Dermis microvascular lymphatic vessel endothelial cell (primary cell): ENCODE measurements around the gene ROCK2. TPM values are rescaled to one million over a fixed set of nuclear protein-coding genes. Genes with fewer than 3 reads are reported as not detected.
A peak's percentile ranks its signal among the peaks of the same experiment; 100 is the strongest.
"Not testable (repeated sequence)": the region's sequence is repeated elsewhere in the genome, so short reads cannot be mapped to it uniquely, and the experiment has no call there.

Experiments used
- DNase-seq, 2 donors: peaks; one replicate each; pipeline versions ENCODE4 v3.0.0 to v3.0.0-alpha.2; 2010; ENCODE audit warnings: low read depth in 2 of 2
- total RNA-seq: library from RNA; depleted of rRNA; stranded (reverse); fragments of >200 nt; gene quantifications from 2 replicates; pipeline ENCODE4 v1.2.1, GENCODE V29; 2014

The ROCK2 gene
- total RNA-seq, 1 donor from 2014 or later = 39.0 TPM

DNA sequence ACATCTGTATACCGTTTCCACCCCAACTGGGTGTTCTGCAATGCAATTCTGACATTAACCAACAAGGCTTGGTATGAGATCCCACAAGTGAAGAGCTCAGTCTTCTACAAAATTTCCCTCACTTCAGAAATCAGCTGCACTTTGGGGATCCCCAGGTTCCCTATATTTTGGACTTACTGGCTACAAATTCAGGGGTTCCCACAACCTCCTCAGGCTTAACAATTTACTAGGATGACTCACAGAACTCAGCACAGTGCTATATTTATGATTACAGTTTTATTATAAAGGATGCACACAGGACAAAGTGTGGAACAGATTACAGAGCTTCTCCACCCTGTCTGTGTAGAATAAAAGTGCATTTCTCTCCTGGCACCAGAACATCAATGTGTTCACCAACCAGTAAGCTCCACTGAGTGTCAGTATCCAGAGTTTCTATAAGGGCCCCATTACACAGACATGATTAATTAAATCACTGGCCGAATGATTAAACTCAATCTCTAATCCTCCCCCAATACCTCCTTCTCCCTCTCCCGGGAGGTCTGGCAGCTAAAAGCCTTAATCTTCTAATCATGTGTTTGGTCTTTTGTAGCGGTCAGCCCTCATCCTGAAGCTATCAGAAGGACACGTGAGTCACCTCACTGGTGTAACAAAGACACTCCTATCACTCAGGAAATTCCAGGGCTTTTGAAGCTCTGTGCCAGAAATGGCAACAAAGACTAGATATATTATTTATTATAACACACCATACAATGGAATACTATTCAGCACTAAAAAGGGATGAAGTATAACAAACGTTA lies 104.6 kb downstream of the ROCK2 start:
- peak; percentile 72 to 86 for DNase-seq

DNA sequence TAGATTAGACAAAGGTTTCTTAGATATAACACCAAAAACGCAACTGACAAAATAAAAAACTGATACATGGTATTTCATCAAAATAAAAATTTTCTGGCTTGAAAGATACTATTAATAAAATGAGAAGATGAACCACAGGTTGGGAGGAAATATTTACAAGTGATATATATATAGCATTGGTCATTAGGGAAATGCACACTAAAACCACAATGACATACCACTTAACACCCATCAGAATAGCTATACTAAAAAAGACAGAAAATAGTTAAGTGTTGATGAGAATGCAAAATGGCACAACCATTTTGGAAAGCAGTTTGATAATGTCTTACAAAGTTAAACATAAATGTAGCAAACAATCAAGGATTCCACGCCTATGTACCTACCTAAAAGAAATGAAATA lies 105.3 kb downstream of the ROCK2 start:
- no peak for DNase-seq

DNA sequence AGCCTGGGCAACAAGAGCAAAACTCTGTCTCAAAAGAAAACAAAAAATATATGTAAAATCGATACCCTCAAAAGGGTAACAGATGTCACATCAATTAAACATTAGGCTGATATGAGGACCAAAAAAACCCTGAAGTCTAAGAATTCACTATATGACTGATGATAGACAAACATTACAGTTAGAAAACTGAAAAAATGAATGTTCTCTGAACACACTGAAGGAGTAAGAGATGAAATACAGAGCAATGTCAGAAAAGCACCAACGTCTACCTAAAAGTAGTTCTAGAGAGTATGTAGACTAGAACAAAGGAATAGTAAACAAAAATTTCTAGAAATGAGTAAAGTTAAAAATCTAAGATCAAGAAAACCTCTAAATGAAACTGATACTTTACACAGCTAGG lies 107.3 kb downstream of the ROCK2 start:
- DNase-seq = no peak

DNA sequence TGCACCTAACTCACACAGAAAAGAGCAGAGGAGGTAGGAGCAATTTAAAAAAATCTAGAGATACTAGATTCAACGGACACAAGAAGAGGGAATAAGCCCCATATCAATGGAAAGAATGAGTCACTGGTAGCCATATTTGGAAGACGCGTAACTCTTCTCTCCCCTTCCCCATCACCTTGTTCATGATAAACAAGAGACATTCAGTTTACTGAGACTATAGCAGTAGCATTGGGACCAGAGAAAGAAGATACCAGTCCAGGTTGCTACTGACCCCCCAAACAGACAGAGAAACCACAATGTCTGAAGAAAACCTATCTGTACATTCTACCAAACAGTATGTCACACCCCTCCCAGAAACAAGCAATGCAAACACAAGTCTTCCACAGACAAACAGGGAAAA lies 108.1 kb downstream of the ROCK2 start:
- DNase-seq = peak in 1 of 2 donors; percentile 24

DNA sequence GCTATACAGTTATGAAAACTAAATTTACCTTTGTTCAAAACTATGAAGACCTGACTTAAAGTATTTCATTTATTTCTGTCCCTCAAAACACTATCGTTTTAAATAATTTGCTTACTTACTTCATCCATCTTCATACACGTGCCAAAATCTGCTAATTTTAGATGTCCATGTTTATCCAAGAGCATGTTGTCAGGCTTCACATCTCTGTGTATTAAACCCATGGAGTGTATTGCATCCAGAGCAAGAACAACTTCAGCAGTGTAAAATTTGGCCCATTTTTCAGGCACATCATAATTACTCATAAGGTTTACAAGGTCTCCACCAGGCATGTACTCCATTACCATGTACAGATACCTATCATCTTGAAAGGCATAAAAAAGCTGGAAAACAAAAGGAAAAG lies 108.9 kb downstream of the ROCK2 start:
- no peak for DNase-seq

DNA sequence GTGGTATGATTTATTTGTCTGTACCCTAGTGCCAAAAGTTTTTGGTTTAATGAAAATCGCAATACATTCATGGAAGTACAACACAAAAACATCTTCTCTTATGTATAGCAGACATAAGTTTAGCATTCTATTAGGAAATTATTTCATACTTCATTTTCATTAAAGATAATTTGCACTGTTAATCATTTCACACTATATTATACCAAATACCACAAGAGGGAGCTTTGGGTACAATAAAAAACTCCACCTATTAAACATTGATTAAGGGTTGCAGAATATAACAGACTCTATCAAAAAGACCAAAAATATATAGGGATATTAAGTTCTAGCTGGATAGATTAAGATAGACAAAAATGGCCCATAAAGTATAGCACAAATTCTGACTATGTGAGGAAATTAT lies 110.1 kb downstream of the ROCK2 start:
- DNase-seq = peak; percentile 25 to 40

DNA sequence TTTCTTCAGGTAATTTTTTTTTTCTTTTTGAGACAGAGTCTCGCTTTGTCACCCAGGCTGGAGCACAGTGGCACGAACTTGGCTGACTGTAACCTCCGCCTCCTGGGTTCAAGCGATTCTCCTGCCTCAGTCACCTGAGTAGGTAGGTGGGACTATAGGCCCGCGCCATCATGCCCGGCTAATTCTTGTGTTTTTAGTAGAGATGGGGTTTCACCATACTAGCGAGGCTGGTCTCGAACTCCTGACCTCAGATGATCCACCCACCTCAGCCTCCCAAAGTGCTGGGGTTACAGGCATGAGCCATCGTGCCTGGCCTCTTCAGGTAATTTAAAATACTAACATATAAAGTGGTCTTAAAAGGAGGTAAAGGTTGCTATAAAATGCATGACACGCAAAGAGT lies 113.2 kb downstream of the ROCK2 start:
- not testable (repeated sequence) for DNase-seq

DNA sequence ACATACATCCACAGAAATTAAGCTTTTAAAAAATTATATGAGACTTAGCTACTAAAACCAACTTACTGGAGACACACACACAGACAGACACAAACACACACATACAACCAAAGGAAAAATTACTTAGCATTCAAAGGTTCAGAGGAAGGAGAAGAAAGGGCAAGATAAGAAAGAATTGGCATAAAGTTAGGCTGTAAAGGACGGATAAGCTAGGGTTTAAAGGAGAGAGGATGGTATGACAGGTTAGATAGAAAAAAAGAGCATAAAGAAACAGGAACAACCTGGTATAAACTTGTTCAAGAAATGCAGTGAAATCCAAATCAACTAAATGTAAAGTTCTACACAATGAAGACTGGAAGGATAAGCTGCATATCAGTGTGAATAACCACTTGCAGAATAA lies 115.7 kb downstream of the ROCK2 start:
- DNase-seq = no peak

DNA sequence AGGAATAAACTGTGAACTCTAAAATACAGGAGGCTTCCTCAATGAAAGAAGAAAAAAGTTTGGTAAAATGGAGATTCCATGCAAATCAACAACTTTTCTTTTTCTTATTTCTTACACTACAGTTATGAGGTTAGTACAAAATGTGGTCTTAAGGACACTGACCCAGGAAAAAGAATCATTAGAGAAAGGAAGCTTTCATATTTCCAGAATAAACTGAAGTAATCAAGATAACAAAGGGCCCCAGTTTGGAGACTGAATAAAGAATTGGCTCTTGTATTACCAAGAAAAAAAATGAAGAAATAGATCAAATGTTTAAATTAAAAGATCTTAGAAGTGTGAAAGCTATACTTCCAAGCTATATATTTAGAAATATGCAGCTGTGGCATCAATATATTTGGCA lies 116.8 kb downstream of the ROCK2 start:
- no peak for DNase-seq

DNA sequence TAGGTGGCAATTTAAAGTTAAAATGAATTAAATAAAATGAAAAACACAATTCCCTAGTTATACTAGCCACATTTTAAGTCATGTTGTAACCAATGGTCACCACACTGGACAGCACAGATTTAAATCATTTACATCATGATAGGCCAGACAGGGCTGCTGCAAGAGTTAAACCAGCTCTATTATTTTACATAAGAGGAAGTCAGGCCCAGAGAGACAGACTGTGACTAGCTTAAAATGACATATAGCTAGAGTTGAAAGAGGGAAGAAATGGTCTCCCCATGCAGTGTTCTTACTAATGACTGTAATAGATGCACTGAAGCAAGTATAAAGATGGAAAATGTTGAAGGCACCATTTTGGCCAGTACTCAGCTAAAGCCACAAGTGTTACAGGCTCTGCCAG lies 119.5 kb downstream of the ROCK2 start:
- DNase-seq = no peak

DNA sequence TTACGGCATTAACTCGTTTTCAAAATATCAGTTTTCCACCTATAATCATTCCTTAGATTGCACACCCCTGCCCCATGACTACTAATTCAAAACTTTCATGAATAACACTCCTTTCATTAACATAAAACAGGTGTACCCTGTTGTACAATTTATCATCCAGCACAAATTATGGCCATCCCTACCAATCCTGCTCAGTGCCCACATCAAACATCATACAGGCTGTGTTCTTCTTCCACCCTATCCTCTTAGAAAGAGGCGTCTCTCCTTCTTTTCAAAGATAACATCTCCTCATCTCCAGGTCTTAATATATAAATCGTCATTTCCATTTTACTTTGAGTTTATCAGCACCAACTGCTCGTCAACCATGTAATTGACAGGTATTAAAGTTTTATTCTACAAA lies 121.6 kb downstream of the ROCK2 start:
- DNase-seq = no peak

DNA sequence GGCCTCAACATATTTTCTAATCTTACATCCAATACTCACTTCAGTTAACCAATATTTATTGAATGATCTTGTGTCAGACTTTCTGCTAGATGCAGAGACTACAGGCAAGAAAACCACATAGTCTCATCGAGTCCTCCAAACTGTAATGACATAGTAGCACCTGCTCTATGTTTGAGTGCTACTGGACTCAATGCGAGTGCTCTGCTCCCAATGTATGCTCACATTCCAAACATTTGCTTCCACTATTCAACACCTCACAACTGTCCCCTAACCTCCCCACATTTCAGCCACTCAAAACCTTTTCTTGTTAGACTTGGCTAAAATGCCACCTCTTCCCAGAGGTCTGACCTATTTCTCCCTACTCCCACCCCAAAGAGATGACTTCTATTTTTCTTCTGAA lies 124.0 kb downstream of the ROCK2 start:
- DNase-seq = no peak

DNA sequence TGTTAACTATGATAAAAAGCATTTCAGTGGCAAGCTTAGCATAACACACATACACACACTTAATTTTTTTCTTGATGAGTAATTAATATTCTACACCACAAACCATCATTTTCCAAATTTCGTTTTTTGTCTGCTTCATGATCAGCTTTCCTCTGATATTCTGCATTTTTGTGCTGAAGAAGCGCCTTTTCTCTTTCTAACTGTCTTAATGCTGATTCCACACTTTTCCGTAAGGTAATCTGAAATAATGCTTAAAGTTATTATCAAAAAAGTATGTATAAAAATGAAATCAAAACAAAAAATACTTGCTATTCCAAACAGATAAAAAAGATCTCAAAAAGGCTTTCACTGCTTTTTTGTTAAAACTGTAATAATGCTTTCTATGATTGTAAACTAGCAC lies 129.0 kb downstream of the ROCK2 start:
- DNase-seq = no peak

DNA sequence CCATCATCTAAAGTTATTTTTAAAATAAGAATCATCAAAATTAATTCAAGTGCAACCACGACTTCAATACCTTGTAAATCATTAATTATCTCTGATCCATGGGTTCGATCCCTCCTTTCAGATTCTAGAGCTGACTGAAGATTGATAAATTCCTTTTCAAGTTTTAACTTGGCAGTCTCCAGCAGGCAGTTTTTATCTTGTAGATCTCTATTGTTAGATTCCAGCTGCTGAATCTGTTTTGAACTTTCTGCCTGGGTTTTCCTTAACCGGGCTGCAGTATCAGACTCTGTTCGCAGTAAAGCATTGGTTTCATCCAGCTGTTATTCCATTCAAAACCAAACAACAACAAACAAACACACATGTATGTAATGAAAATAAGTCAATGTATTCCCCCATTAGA lies 129.7 kb downstream of the ROCK2 start:
- DNase-seq = no peak

DNA sequence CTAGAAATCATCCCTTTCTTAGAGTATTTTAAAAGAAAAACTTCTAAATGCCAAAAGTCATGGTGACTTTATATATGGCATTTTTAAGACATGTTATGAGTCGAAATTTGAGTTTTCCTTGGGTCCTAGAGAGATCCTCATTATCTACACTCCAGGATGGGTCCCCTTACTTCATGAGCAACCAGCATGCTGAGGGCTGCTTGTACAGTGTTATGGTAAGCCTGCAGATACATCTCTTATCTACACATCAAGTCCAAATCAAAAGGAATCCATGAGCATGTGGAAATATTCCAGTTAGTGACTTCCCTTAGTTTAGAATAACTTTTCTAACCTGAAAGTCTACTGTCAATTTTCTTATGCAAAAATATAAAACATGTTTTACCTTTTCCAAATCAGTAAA lies 130.5 kb downstream of the ROCK2 start:
- no peak for DNase-seq

DNA sequence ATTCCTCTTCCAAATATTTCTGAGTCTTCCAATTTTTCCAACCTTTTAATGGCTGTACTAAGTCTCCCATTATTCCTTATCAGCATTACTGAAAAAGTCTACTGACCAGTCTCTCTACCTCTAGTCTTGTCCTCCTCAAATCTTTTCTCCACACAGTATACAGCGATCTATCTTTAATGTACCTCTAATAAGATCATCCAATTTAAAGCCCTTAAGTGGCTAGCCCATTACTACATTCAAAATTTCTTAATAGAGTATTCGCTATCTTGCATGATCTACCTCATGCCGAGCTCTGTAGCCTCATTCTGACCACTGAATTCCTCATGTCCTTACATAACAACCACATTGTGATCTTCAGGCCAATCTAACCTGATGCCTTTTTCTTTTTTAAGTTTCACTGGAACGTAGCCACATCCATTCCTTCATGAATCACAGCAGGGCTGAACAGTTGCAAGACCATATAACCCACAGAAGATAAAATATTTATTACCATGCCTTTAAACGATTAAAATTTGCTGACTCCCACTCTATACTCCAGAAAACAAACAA lies 131.3 kb downstream of the ROCK2 start:
- DNase-seq = no peak

DNA sequence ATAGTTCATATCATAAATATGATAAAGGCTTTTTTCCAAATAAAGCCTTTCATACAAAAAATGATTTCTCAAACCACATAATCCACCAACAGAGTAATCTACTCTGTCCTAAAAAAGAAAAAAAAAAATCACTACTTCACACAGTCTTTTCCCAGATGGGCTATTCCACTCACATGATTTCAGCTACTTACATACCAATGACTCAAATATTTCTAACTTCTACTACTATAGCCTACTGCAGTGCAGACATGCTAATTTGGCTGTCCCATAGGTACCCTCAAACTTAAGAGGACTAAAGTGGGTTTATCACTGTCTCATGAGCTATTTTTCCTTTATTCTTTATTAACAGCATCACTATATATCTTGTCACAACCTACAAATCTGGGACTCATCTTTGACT lies 131.8 kb downstream of the ROCK2 start:
- no peak for DNase-seq

DNA sequence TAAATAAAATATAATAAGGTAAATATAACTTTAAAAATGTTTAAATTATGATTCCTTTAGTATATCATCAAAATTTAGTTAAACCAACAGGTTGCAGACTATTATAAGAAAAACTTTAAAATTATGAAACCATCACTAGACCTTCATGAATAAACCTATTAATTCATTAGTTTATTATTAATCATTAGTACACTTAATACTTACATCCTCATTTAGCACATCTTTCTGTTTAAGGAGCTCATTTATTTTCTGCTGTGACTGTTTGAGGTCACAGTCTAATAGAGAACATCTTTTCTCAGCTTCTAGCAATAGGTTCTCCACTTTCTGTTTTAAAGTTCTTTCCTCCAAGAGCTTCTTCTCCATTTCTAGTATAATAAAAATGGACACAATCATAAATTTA lies 136.4 kb downstream of the ROCK2 start:
- DNase-seq = no peak

DNA sequence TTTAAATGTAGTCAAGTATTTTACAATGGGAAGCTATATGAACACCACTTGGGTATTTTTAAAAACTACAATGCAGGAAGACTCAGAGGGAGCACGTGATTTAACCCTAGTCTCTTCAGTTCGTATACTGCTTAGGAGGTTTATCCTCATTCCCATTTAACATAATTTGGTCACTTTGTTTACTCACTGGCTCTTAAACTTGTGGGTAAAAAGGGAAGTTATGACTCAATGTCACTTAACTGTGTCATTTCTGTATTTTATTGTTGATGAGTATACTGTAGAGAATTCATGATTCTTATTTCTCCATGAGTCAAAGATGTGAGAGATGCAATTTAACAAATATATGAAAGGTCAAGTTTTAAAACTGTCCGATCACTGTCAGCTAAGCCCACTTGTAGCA lies 141.0 kb downstream of the ROCK2 start:
- peak; percentile 18 to 75 for DNase-seq

DNA sequence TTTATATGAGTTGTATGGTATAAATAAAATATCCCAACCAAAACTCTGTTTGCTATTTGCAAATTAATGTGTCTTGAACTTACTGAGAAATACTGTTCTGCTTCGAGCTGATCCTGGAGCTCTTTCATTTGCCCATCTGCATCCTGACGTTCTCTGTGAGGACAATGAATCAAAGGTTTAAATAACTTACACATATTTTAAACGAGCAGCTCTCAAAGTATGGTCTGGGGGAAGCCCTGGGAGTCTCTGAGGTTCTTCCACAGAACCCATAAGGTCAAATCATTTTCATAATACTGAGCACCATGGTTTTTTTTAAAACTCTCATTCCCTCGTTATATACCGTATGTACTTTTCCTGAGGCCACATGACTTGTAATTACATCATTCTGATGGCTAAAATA lies 142.5 kb downstream of the ROCK2 start:
- DNase-seq = no peak

DNA sequence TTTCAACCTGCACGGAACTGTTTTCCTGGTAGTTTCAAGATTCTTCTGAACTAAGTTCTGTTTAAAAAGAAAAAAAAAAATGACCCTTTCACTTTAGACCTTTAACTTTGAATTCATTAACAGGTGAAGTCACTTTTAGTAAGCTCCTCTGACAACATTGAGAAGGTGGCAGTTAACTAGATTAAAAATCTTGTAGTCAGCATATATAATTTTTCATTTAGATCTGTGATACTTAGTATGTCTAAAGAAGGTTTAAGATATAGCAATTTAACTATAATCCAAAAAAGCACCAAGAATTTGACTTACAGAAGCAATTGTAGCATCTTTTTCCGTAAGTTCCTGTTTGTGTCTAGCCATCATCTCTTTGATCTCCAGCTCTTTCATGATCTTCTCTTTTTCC lies 143.8 kb downstream of the ROCK2 start:
- no peak for DNase-seq

DNA sequence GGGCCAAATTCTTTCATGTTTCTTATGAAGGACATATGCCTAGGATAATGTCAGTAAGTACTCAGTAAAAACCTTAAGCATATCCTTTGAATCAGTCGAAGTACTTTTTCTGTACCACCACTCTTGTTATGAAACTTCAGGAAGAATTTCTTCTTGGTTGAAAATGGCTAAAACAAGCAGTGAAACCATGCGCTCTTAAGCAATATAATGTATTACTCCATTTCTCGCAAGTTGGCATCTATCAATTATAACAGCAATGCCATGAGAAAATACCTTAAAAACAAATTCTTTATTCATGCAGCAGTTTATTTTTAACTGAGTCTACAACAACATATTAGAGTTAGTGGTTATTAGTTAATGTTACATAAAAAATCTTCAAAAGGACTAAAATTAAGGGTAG lies 148.2 kb downstream of the ROCK2 start:
- DNase-seq = no peak

DNA sequence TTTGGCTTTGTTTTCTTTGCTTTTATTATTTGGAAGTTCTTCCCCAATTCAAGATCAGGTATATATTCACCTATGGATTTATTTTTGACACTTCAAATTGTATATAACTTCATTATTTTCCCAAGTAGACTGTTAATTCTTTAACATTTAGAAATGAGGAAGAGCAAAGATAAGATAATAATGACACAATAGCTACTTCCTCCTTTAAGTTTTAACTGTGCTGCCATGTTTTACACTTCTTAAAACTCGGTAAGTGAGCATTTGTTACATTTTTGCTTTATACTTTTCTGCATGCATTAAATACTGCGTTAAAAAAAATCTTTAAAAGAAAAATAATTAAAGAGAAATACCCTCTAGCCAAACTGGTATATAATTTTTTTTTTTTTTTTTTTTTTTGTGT lies 156.7 kb downstream of the ROCK2 start:
- DNase-seq = no peak
